IMR-90 (cell line): Measurements from ENCODE around the gene TIGIT. TPM values are rescaled to one million over a fixed set of nuclear protein-coding genes. Genes with fewer than 3 reads are reported as not detected.

Experiments used
- ATAC-seq: fragments of 200-7000 bp; cut with Tn5 transposase; 2 replicates; pipeline ENCODE4 v1.9.1; 2020; ENCODE audit warnings: low read depth, mild to moderate bottlenecking, moderate library complexity
- BruUV-seq: library from RNA; stranded (reverse); fragments of 400-500 nt; replicated peaks from 2 replicates; lab custom pipeline; 2021; lab: Mats Ljungman, UMichigan
- CTCF ChIA-PET: fragments of 300-600 bp; formaldehyde crosslinking; extraction: SDS; loops from one replicate; lab custom pipeline; 2021; ENCODE audit warnings: antibody characterized with exemption; lab: Yijun Ruan, JAX
- POLR2A ChIA-PET: fragments of 300-600 bp; sonication (Branson Sonifier 250); formaldehyde crosslinking; loops from one replicate; lab custom pipeline; 2022; ENCODE audit warnings: antibody characterized with exemption; ENCODE audit not compliant: unreplicated experiment; lab: Charles Lee
- DNase-seq: peaks from one replicate; pipeline ENCODE4 v3.0.0; 2013
- H2AFZ ChIP-seq: replicated peaks from 2 replicates; pipeline ENCODE3; 2013; ENCODE audit warnings: low read length, mild to moderate bottlenecking; ENCODE audit not compliant: poor library complexity
- H2AK5ac ChIP-seq: 2 replicates; pipeline ENCODE4 v1.6.1; 2013; ENCODE audit warnings: low read depth, low read length, inconsistent platforms
- H2AK9ac ChIP-seq: replicated peaks from 2 replicates; pipeline ENCODE3; 2013; ENCODE audit warnings: mild to moderate bottlenecking, low read depth, low read length, moderate library complexity; ENCODE audit not compliant: poor library complexity
- H2BK120ac ChIP-seq: 2 replicates; pipeline ENCODE4 v1.6.1; 2013; ENCODE audit warnings: low read depth, low read length, inconsistent platforms
- H2BK15ac ChIP-seq: 3 replicates; pipeline ENCODE4 v1.6.1; 2013; ENCODE audit warnings: low read depth, low read length, inconsistent platforms
- H2BK20ac ChIP-seq: 2 replicates; pipeline ENCODE4 v1.6.1; 2013; ENCODE audit warnings: low read depth, mild to moderate bottlenecking, inconsistent platforms, low read length, moderate library complexity
- H2BK5ac ChIP-seq: 2 replicates; pipeline ENCODE4 v1.6.1; 2013; ENCODE audit warnings: mild to moderate bottlenecking, low read depth, low read length, inconsistent platforms; ENCODE audit not compliant: poor library complexity, severe bottlenecking
- H3K14ac ChIP-seq: replicated peaks from 2 replicates; pipeline ENCODE4 v1.6.1; 2013; ENCODE audit warnings: low read depth, low read length, inconsistent platforms
- H3K18ac ChIP-seq: 2 replicates; pipeline ENCODE4 v1.6.1; 2013; ENCODE audit warnings: low read depth, low read length, control low read depth
- H3K23ac ChIP-seq: 2 replicates; pipeline ENCODE4 v1.6.1; 2013; ENCODE audit warnings: low read depth, low read length, inconsistent platforms
- H3K27ac ChIP-seq: 2 replicates; pipeline ENCODE4 v1.5.1; 2013; ENCODE audit warnings: mild to moderate bottlenecking, control low read depth, low read length; ENCODE audit not compliant: insufficient read depth
- H3K27me3 ChIP-seq: 2 replicates; pipeline ENCODE4 v1.6.1; 2013; ENCODE audit warnings: low read length; ENCODE audit not compliant: control insufficient read depth, insufficient read depth
- H3K36me3 ChIP-seq: 2 replicates; pipeline ENCODE4 v1.6.1; 2013; ENCODE audit warnings: low read length, mixed read lengths; ENCODE audit not compliant: control insufficient read depth, insufficient read depth
- H3K4ac ChIP-seq: 2 replicates; pipeline ENCODE4 v1.6.1; 2013; ENCODE audit warnings: low read depth, low read length, inconsistent platforms
- H3K4me1 ChIP-seq: 2 replicates; pipeline ENCODE4 v1.6.1; 2013; ENCODE audit warnings: low read length, mixed read lengths; ENCODE audit not compliant: control insufficient read depth, insufficient read depth
- H3K4me2 ChIP-seq: 2 replicates; pipeline ENCODE4 v1.6.1; 2013; ENCODE audit warnings: low read depth, mild to moderate bottlenecking, control low read depth, low read length, moderate library complexity
- H3K4me3 ChIP-seq: 2 replicates; pipeline ENCODE4 v1.5.1; 2013; ENCODE audit warnings: low read depth, mild to moderate bottlenecking, control low read depth, low read length, moderate library complexity; ENCODE audit not compliant: insufficient read depth
- H3K56ac ChIP-seq: 2 replicates; pipeline ENCODE4 v1.6.1; 2013; ENCODE audit warnings: low read length, inconsistent platforms; ENCODE audit not compliant: insufficient read depth; ENCODE audit errors: extremely low read depth
- H3K79me1 ChIP-seq, 2 experiments: 2 replicates each; pipeline ENCODE4 v1.6.1; 2013; ENCODE audit warnings: low read length in 2 of 2, inconsistent platforms in 1 of 2, low read depth in 1 of 2
- H3K9ac ChIP-seq: 2 replicates; pipeline ENCODE4 v1.6.1; 2013; ENCODE audit warnings: low read depth, low read length, control low read depth
- H3K9me1 ChIP-seq: 2 replicates; pipeline ENCODE4 v1.6.1; 2013; ENCODE audit warnings: low read length, inconsistent platforms; ENCODE audit not compliant: insufficient read depth
- H3K9me3 ChIP-seq: 2 replicates; pipeline ENCODE4 v1.6.1; 2013; ENCODE audit warnings: low read length; ENCODE audit not compliant: control insufficient read depth, insufficient read depth
- H4K20me1 ChIP-seq: 2 replicates; pipeline ENCODE4 v1.6.1; 2013; ENCODE audit warnings: low read length, inconsistent platforms; ENCODE audit not compliant: insufficient read depth
- H4K5ac ChIP-seq: 2 replicates; pipeline ENCODE4 v1.6.1; 2013; ENCODE audit warnings: mild to moderate bottlenecking, low read depth, low read length, control low read depth
- H4K8ac ChIP-seq, 2 experiments: 2 replicates each; pipeline ENCODE4 v1.6.1; 2013; ENCODE audit warnings: low read depth in 2 of 2, low read length in 2 of 2, control low read depth in 1 of 2, inconsistent platforms in 1 of 2
- H4K91ac ChIP-seq: 2 replicates; pipeline ENCODE4 v1.6.1; 2013; ENCODE audit warnings: low read depth, low read length, inconsistent platforms; ENCODE audit not compliant: insufficient read depth
- RAD21 ChIP-seq: IDR thresholded peaks from 2 replicates; pipeline ENCODE4 v1.6.1; 2012; ENCODE audit warnings: low read length, improper control_type of control experiment
- RCOR1 ChIP-seq: IDR thresholded peaks from 2 replicates; pipeline ENCODE4 v1.6.1; 2012; ENCODE audit warnings: mild to moderate bottlenecking, low read length, improper control_type of control experiment; ENCODE audit not compliant: insufficient replicate concordance
- SMC3 ChIP-seq: fragments of 150-350 bp; IDR thresholded peaks from 2 replicates; pipeline ENCODE4 v1.6.1; 2016; ENCODE audit warnings: low read depth, mild to moderate bottlenecking, antibody characterized with exemption, low read length, moderate library complexity
- WGBS, 2 experiments: methylation state at CpG; one replicate each; pipeline versions ENCODE4 v1.1.5 to v1.1.7; 2013; ENCODE audit warnings: missing lambda C conversion rate in 2 of 2; ENCODE audit not compliant: insufficient read length in 1 of 2; ENCODE audit errors: extremely low coverage in 2 of 2; 5-methylcytosine and 5-hydroxymethylcytosine counted together
- dilution Hi-C: fragments of 300-500 bp; cut with HindIII; formaldehyde crosslinking; loops from one replicate; pipeline ENCODE4 v1.14.3; 2018; ENCODE audit warnings: low sequenced_read_pairs; ENCODE audit not compliant: unreplicated experiment
- in situ Hi-C: fragments of 300-500 bp; cut with MboI; formaldehyde crosslinking; loops from 3 replicates; pipeline ENCODE4 v1.14.3; 2019; ENCODE audit warnings: low sequenced_read_pairs, inconsistent platforms, mixed read lengths
- intact Hi-C: fragments of 100-400 bp; cut with micrococcal nuclease; formaldehyde crosslinking; loops from 2 replicates; pipeline ENCODE4 v1.10.0; 2022
- polyA plus RNA-seq, 3 experiments: library from polyadenylated mRNA; depleted of rRNA; stranded (reverse); fragments of >200 nt; gene quantifications; 2 replicates each; pipeline ENCODE4 v1.2.3, GENCODE V29; 2012; ENCODE audit warnings: low replicate concordance in 1 of 3
- total RNA-seq: library from RNA; depleted of rRNA; stranded (reverse); fragments of >200 nt; gene quantifications from 2 replicates; pipeline ENCODE4 v1.2.3, GENCODE V29; 2012
- TF ChIP-seq, protein P1 (sequence below): conservative IDR thresholded peaks from 2 replicates; pipeline ENCODE4 v1.5.1; 2012; ENCODE audit warnings: mild to moderate bottlenecking, low read depth, low read length, improper control_type of control experiment

Gene TIGIT
- total and polyA plus RNA-seq, 2 of the 4 experiments (the other 2 are of a cell fraction), result not detected

- H3K9me3 ChIP-seq, result no peaks in the 10 kb centered on the region
- H4K8ac ChIP-seq, result no peak overlapping the region
- BruUV-seq, result no TSS peak
- no peak overlapping the region for H2AK5ac ChIP-seq
- DNase-seq (peak; percentile 18), ATAC-seq (no peak)
- H3K4me1 ChIP-seq, result no peaks in the 10 kb centered on the region
- peaks cover 16% of the 10 kb centered on the region for H3K36me3 ChIP-seq
- H4K91ac ChIP-seq, result no peak overlapping the region
- in situ Hi-C loops (no loop called here), dilution Hi-C loops (no loop called here), intact Hi-C loops (loop anchor here (10.0 kb wide), 2 partner anchors 181 to 491 kb away; no protein-coding TSS in a partner anchor)
- H4K20me1 ChIP-seq, result no peaks in the 10 kb centered on the region
- 60% methylated on average over 1 of the region's 1 CpG; no CpG with 5 or more reads in 1 of the 2 experiments for WGBS, 2 experiments
- no peak overlapping the region for H2BK15ac ChIP-seq
- no peak overlapping the region for H4K5ac ChIP-seq
- no peak overlapping the region for H3K4ac ChIP-seq
- no peaks in the 10 kb centered on the region for H3K27me3 ChIP-seq
- no peak overlapping the region for H3K4me2 ChIP-seq
- H2AK9ac ChIP-seq, result no peak overlapping the region
- ChIA-PET CTCF (interaction anchor here (0.6 to 1.5 kb wide), 2 partner anchors 12 to 478 kb away, joined by 4 to 5 read pairs; no protein-coding TSS in a partner anchor), POLR2A (no interaction called here)
- no peak overlapping the region for H3K56ac ChIP-seq
- no peaks in the 10 kb centered on the region for H3K9me1 ChIP-seq
- no peak overlapping the region for H3K23ac ChIP-seq
- H3K79me1 ChIP-seq, result no peaks in the 10 kb centered on the region; a peak in 1 of 4 replicates
- no peak overlapping the region for H3K9ac ChIP-seq
- peak; percentile 24 for TF ChIP-seq RAD21
- peak; percentile 27; the same call in 1 of the 2 replicates for TF ChIP-seq SMC3
- no peak for TF ChIP-seq RCOR1
- TF ChIP-seq, protein P1, sequence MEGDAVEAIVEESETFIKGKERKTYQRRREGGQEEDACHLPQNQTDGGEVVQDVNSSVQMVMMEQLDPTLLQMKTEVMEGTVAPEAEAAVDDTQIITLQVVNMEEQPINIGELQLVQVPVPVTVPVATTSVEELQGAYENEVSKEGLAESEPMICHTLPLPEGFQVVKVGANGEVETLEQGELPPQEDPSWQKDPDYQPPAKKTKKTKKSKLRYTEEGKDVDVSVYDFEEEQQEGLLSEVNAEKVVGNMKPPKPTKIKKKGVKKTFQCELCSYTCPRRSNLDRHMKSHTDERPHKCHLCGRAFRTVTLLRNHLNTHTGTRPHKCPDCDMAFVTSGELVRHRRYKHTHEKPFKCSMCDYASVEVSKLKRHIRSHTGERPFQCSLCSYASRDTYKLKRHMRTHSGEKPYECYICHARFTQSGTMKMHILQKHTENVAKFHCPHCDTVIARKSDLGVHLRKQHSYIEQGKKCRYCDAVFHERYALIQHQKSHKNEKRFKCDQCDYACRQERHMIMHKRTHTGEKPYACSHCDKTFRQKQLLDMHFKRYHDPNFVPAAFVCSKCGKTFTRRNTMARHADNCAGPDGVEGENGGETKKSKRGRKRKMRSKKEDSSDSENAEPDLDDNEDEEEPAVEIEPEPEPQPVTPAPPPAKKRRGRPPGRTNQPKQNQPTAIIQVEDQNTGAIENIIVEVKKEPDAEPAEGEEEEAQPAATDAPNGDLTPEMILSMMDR, result peak; percentile 55
- no peak overlapping the region for H3K27ac ChIP-seq
- H2AFZ ChIP-seq, result no peak overlapping the region
- H2BK5ac ChIP-seq, result no peak overlapping the region
- no peak overlapping the region for H3K14ac ChIP-seq
- H3K18ac ChIP-seq, result no peak overlapping the region
- H2BK120ac ChIP-seq, result no peak overlapping the region
- H3K4me3 ChIP-seq, result no peak overlapping the region
- H2BK20ac ChIP-seq, result no peak overlapping the region
These were observed 42.4 kb downstream of the TIGIT start for GRCh38 chr3:114336122-114336697.
